Measurements from ENCODE around the gene IL23A.
"Not testable (repeated sequence)": the region's sequence is repeated elsewhere in the genome, so short reads cannot be mapped to it uniquely, and the experiment has no call there.

DNA sequence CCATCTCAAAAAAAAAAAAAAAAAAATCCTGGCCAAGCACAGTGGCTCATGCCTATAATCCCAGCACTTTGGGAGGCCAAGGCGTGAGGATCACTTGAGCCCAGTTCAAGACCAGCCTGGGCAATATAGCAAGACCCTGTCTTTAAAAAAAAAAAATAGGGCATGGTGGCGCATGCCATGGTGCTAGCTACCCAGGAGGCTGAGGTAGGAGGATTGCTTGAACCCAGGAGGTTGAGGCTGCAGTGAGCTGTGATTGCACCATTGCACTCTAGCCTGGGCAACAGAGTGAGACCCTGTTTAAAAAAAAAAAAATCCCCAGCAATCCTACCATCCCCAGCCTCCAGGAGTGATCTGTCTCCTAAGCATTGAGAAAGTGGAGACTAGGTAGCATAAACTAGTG, 3.6 kb downstream of the IL23A start:
- TF ChIP-seq, protein P1, sequence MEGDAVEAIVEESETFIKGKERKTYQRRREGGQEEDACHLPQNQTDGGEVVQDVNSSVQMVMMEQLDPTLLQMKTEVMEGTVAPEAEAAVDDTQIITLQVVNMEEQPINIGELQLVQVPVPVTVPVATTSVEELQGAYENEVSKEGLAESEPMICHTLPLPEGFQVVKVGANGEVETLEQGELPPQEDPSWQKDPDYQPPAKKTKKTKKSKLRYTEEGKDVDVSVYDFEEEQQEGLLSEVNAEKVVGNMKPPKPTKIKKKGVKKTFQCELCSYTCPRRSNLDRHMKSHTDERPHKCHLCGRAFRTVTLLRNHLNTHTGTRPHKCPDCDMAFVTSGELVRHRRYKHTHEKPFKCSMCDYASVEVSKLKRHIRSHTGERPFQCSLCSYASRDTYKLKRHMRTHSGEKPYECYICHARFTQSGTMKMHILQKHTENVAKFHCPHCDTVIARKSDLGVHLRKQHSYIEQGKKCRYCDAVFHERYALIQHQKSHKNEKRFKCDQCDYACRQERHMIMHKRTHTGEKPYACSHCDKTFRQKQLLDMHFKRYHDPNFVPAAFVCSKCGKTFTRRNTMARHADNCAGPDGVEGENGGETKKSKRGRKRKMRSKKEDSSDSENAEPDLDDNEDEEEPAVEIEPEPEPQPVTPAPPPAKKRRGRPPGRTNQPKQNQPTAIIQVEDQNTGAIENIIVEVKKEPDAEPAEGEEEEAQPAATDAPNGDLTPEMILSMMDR (IDR thresholded peaks at IDR 0.05; ENCODE audit: insufficient read depth, low read length, poor library complexity, severe bottlenecking): not testable (repeated sequence)
- not testable (repeated sequence) for TF ChIP-seq EZH2phosphoT487 (conservative IDR thresholded peaks at IDR 0.05; ENCODE audit: low read length)

All from SU-DHL-6 (cell line).